HEK293 (cell line): ENCODE data around the gene PDZD8.

Experiments used
- CTCF ChIA-PET: fragments of 350-600 bp; formaldehyde crosslinking; extraction: SDS; loops from one replicate; lab custom pipeline; 2021; ENCODE audit warnings: antibody characterized with exemption; lab: Yijun Ruan, JAX
- POLR2A ChIA-PET: fragments of 300-600 bp; formaldehyde crosslinking; extraction: SDS; loops from one replicate; lab custom pipeline; 2020; ENCODE audit warnings: antibody characterized with exemption, inconsistent platforms; lab: Yijun Ruan, JAX
- H3K27ac ChIP-seq: fragments of 200-500 bp; sonication (Bioruptor generic); 2 replicates; pipeline ENCODE4 v1.5.1; 2014; ENCODE audit warnings: low read depth, low read length, control low read depth, inconsistent platforms; ENCODE audit errors: extremely low read depth
- H3K36me3 ChIP-seq, 2 experiments: fragments of 200-500 bp in 1 of 2; sonication (Bioruptor generic) in 1 of 2; 1 replicate in 1 of 2; 2 replicates in 1 of 2; pipeline ENCODE4 v1.5.1; 2014 to 2017; ENCODE audit warnings: inconsistent platforms in 2 of 2, low read length in 2 of 2; ENCODE audit not compliant: control insufficient read depth in 2 of 2, insufficient read depth in 1 of 2
- H3K4me1 ChIP-seq: fragments of 200-500 bp; sonication (Bioruptor generic); 2 replicates; pipeline ENCODE4 v1.5.1; 2014; ENCODE audit warnings: mild to moderate bottlenecking, low read length, inconsistent platforms; ENCODE audit not compliant: control insufficient read depth, insufficient read depth
- H3K4me3 ChIP-seq: 2 replicates; pipeline ENCODE4 v1.5.1; 2011; ENCODE audit warnings: low read depth, mild to moderate bottlenecking, control low read depth, low read length, moderate library complexity
- H3K9me3 ChIP-seq: fragments of 200-500 bp; sonication (Bioruptor generic); 2 replicates; pipeline ENCODE4 v1.5.1; 2014; ENCODE audit warnings: low read depth, low read length, inconsistent platforms; ENCODE audit not compliant: control insufficient read depth, insufficient read depth
- BCL11B ChIP-seq: fragments of 450-650 bp; formaldehyde crosslinking; IDR thresholded peaks from 2 replicates; pipeline ENCODE4 v1.5.1; 2016; ENCODE audit warnings: low read depth, missing biosample characterization, missing genetic modification characterization
- GLIS1 ChIP-seq: fragments of 450-650 bp; formaldehyde crosslinking; IDR thresholded peaks from 2 replicates; pipeline ENCODE4 v1.5.1; 2016; ENCODE audit warnings: missing biosample characterization, missing genetic modification characterization
- SCRT2 ChIP-seq: fragments of 450-650 bp; formaldehyde crosslinking; IDR thresholded peaks from 2 replicates; pipeline ENCODE4 v1.5.1; 2016; ENCODE audit warnings: missing biosample characterization, missing genetic modification characterization
- TRIM28 ChIP-seq: IDR thresholded peaks from 2 replicates; pipeline ENCODE4 v1.6.1; 2011; ENCODE audit warnings: low read length, control low read depth, borderline replicate concordance
- TSHZ1 ChIP-seq: fragments of 450-650 bp; formaldehyde crosslinking; IDR thresholded peaks from 2 replicates; pipeline ENCODE4 v1.5.1; 2016; ENCODE audit warnings: missing biosample characterization, missing genetic modification characterization, borderline replicate concordance
- ZBTB8A ChIP-seq: fragments of 450-650 bp; formaldehyde crosslinking; IDR thresholded peaks from 2 replicates; pipeline ENCODE4 v1.5.1; 2016; ENCODE audit warnings: missing biosample characterization, missing genetic modification characterization
- ZNF133 ChIP-seq: fragments of 450-650 bp; formaldehyde crosslinking; IDR thresholded peaks from 2 replicates; pipeline ENCODE4 v1.5.1; 2016; ENCODE audit warnings: missing biosample characterization, missing genetic modification characterization
- ZNF146 ChIP-seq: fragments of 450-650 bp; formaldehyde crosslinking; IDR thresholded peaks from 2 replicates; pipeline ENCODE4 v1.5.1; 2016; ENCODE audit warnings: missing biosample characterization, missing genetic modification characterization
- ZNF169 ChIP-seq: fragments of 450-650 bp; formaldehyde crosslinking; IDR thresholded peaks from 2 replicates; pipeline ENCODE4 v1.5.1; 2016; ENCODE audit warnings: missing biosample characterization, missing genetic modification characterization
- ZNF239 ChIP-seq: fragments of 450-650 bp; formaldehyde crosslinking; IDR thresholded peaks from 2 replicates; pipeline ENCODE4 v1.5.1; 2016; ENCODE audit warnings: missing biosample characterization, missing genetic modification characterization
- ZNF394 ChIP-seq: fragments of 450-650 bp; formaldehyde crosslinking; IDR thresholded peaks from 2 replicates; pipeline ENCODE4 v1.5.1; 2016; ENCODE audit warnings: missing biosample characterization, missing genetic modification characterization, mild to moderate bottlenecking, moderate library complexity, borderline replicate concordance
- ZNF433 ChIP-seq: fragments of 450-650 bp; formaldehyde crosslinking; IDR thresholded peaks from 2 replicates; pipeline ENCODE4 v1.5.1; 2016; ENCODE audit warnings: missing biosample characterization, missing genetic modification characterization, low read depth
- ZNF600 ChIP-seq: fragments of 450-650 bp; formaldehyde crosslinking; IDR thresholded peaks from 2 replicates; pipeline ENCODE4 v1.5.1; 2016; ENCODE audit warnings: missing biosample characterization, missing genetic modification characterization
- ZNF654 ChIP-seq: fragments of 450-650 bp; formaldehyde crosslinking; IDR thresholded peaks from 2 replicates; pipeline ENCODE4 v1.5.1; 2016; ENCODE audit warnings: low read depth, missing biosample characterization, missing genetic modification characterization
- ZNF704 ChIP-seq: fragments of 450-650 bp; formaldehyde crosslinking; IDR thresholded peaks from 2 replicates; pipeline ENCODE4 v1.5.1; 2016; ENCODE audit warnings: missing biosample characterization, missing genetic modification characterization
- TF ChIP-seq, protein P1 (sequence below): fragments of 450-650 bp; formaldehyde crosslinking; IDR thresholded peaks from 2 replicates; pipeline ENCODE4 v1.5.1; 2017; ENCODE audit warnings: missing biosample characterization, mild to moderate bottlenecking, missing genetic modification characterization, moderate library complexity
- TF ChIP-seq, protein P2 (sequence below): sonication (generic); formaldehyde crosslinking; IDR thresholded peaks from 2 replicates; pipeline ENCODE4 v1.8.1; 2022; ENCODE audit warnings: mild to moderate bottlenecking, moderate library complexity, missing genetic modification reagents

Gene PDZD8

DNA sequence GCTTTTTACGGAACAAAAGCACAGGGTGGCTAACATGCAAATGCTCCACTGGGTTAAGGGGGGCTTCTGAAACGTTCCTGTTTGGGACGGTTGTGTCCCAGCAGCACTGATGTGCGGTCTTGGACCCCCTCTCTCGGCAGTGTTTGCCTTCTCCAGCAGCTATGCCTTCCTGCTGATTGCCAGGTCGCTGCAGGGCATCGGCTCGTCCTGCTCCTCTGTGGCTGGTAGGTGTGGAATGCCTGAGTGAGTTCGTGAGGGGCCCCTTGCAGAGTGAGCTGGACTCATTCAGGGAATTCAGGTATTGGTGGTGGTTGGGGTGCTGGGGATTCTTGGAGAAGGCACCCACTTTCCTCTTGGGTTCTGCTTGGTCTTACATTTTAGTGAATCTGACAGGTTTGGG lies 121.3 kb downstream of the PDZD8 start:
- ChIA-PET CTCF (no interaction called here), POLR2A (no interaction called here)
- H3K27ac ChIP-seq, result no peak overlapping the region
- H3K9me3 ChIP-seq, result no peaks in the 10 kb centered on the region
- H3K4me1 ChIP-seq, result no peaks in the 10 kb centered on the region
- no peak overlapping the region for H3K4me3 ChIP-seq
- TF ChIP-seq, protein P1, sequence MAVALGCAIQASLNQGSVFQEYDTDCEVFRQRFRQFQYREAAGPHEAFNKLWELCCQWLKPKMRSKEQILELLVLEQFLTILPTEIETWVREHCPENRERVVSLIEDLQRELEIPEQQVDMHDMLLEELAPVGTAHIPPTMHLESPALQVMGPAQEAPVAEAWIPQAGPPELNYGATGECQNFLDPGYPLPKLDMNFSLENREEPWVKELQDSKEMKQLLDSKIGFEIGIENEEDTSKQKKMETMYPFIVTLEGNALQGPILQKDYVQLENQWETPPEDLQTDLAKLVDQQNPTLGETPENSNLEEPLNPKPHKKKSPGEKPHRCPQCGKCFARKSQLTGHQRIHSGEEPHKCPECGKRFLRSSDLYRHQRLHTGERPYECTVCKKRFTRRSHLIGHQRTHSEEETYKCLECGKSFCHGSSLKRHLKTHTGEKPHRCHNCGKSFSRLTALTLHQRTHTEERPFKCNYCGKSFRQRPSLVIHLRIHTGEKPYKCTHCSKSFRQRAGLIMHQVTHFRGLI (tag by site-specific recombination), result no peak
- TF ChIP-seq BCL11B, result no peak
- TF ChIP-seq ZNF394 (tag by site-specific recombination), result no peak
- no peak for TF ChIP-seq SCRT2 (tag by site-specific recombination)
- no peak for TF ChIP-seq ZNF169
- no peak for TF ChIP-seq ZBTB8A (tag by site-specific recombination)
- TF ChIP-seq ZNF146, result no peak
- H3K36me3 ChIP-seq, result no peaks in the 10 kb centered on the region

- no peaks in the 10 kb centered on the region for H3K9me3 ChIP-seq
- CTCF ChIA-PET, result interaction anchor here (1.7 kb wide), 1 partner anchor 34 kb away, joined by 6 read pairs; no protein-coding TSS in a partner anchor
- no peak overlapping the region for H3K4me3 ChIP-seq
- no peaks in the 10 kb centered on the region for H3K36me3 ChIP-seq
- H3K4me1 ChIP-seq, result no peaks in the 10 kb centered on the region
- H3K27ac ChIP-seq, result no peak overlapping the region
- TF ChIP-seq, protein P2, sequence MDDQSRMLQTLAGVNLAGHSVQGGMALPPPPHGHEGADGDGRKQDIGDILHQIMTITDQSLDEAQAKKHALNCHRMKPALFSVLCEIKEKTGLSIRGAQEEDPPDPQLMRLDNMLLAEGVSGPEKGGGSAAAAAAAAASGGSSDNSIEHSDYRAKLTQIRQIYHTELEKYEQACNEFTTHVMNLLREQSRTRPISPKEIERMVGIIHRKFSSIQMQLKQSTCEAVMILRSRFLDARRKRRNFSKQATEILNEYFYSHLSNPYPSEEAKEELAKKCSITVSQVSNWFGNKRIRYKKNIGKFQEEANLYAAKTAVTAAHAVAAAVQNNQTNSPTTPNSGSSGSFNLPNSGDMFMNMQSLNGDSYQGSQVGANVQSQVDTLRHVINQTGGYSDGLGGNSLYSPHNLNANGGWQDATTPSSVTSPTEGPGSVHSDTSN, result no peak
- no peak for TF ChIP-seq TRIM28
- no peak for TF ChIP-seq ZNF704 (tag by site-specific recombination)
- TF ChIP-seq ZNF433 (tag by site-specific recombination), result no peak
- no peak for TF ChIP-seq GLIS1 (tag by site-specific recombination)
- no peak for TF ChIP-seq TSHZ1 (tag by site-specific recombination)
- no peak for TF ChIP-seq ZNF239 (tag by site-specific recombination)
- no peak for TF ChIP-seq ZNF600
- no peak for TF ChIP-seq ZNF133
- TF ChIP-seq ZNF654 (tag by site-specific recombination), result no peak
- POLR2A ChIA-PET, result no interaction called here
Measured at GRCh38 chr10:117250411-117250810, 124.8 kb downstream of the PDZD8 start.
